CD4-positive, alpha-beta T cell (primary cell): ENCODE measurements around the gene ZNF337. TPM values are rescaled to one million over a fixed set of nuclear protein-coding genes. Genes with fewer than 3 reads are reported as not detected.

Experiments used
- ATAC-seq: fragments of 200-7000 bp; cut with Tn5 transposase; one replicate; pipeline ENCODE4 v1.10.0; 2022; ENCODE audit warnings: mild to moderate bottlenecking; ENCODE audit not compliant: poor library complexity
- CTCF ChIA-PET: fragments of 350-600 bp; sonication (Branson Sonifier 250); formaldehyde crosslinking; loops from one replicate; lab custom pipeline; 2021; ENCODE audit warnings: antibody characterized with exemption, inconsistent platforms; lab: Charles Lee
- POLR2A ChIA-PET: fragments of 350-600 bp; sonication (Branson Sonifier 250); formaldehyde crosslinking; loops from one replicate; lab custom pipeline; 2021; ENCODE audit warnings: antibody characterized with exemption, inconsistent platforms; lab: Charles Lee
- DNase-seq, 14 experiments: peaks; one replicate each; pipeline ENCODE4 v3.0.0-alpha.2; 2013 to 2020; ENCODE audit warnings: mixed read lengths in 2 of 14
- H3K27ac ChIP-seq, 2 donors: one replicate each; pipeline versions ENCODE4 v1.5.1 to v1.7.0; 2013; ENCODE audit warnings: low read length in 2 of 2, low read depth in 1 of 2, mild to moderate bottlenecking in 1 of 2
- H3K27me3 ChIP-seq, 2 experiments: 1 replicate in 1 of 2; 2 replicates in 1 of 2; pipeline versions ENCODE4 v1.6.1 to v1.7.0; 2013; ENCODE audit warnings: low read length in 2 of 2, control low read depth in 1 of 2, mild to moderate bottlenecking in 1 of 2, moderate library complexity in 1 of 2; ENCODE audit not compliant: insufficient read depth in 2 of 2, control insufficient read depth in 1 of 2
- H3K36me3 ChIP-seq: one replicate; pipeline ENCODE4 v1.6.1; 2013; ENCODE audit warnings: low read length, control low read depth; ENCODE audit not compliant: insufficient read depth
- H3K4me1 ChIP-seq: one replicate; pipeline ENCODE4 v1.6.1; 2013; ENCODE audit warnings: low read length, control low read depth; ENCODE audit not compliant: insufficient read depth
- H3K4me3 ChIP-seq: one replicate; pipeline ENCODE4 v1.5.1; 2013; ENCODE audit warnings: mild to moderate bottlenecking, low read length, moderate library complexity
- H3K9me3 ChIP-seq, 2 experiments: 1 replicate in 1 of 2; 2 replicates in 1 of 2; pipeline versions ENCODE4 v1.6.1 to v1.7.0; 2013; ENCODE audit warnings: low read length in 2 of 2, mild to moderate bottlenecking in 2 of 2, control low read depth in 1 of 2, moderate library complexity in 1 of 2; ENCODE audit not compliant: control insufficient read depth in 1 of 2, insufficient read depth in 1 of 2
- H3K27ac Mint-ChIP-seq: one replicate; pipeline ENCODE4 v1.8.0; 2020; ENCODE audit warnings: mixed read lengths
- H3K27me3 Mint-ChIP-seq: one replicate; pipeline ENCODE4 v1.8.0; 2021; ENCODE audit warnings: mixed read lengths
- H3K36me3 Mint-ChIP-seq: one replicate; pipeline ENCODE4 v1.8.0; 2021; ENCODE audit warnings: low read depth, mixed read lengths
- H3K4me1 Mint-ChIP-seq: one replicate; pipeline ENCODE4 v1.8.0; 2021; ENCODE audit warnings: low read depth, mixed read lengths
- H3K4me3 Mint-ChIP-seq: one replicate; pipeline ENCODE4 v1.8.0; 2020; ENCODE audit warnings: mild to moderate bottlenecking, mixed read lengths
- H3K9me3 Mint-ChIP-seq: one replicate; pipeline ENCODE4 v1.8.0; 2020; ENCODE audit warnings: mixed read lengths
- CTCF ChIP-seq: fragments of 200-600 bp; IDR thresholded peaks from one replicate; pipeline ENCODE4 v1.8.0; 2022; ENCODE audit warnings: antibody characterized with exemption, mild to moderate bottlenecking
- intact Hi-C, 2 experiments: fragments of 100-400 bp; cut with DNase I in 1 of 2; cut with micrococcal nuclease in 1 of 2; formaldehyde crosslinking; loops; one replicate each; pipeline versions ENCODE4 v1.15.1 to v1.9.0; 2023 to 2025; cut with DNase I, micrococcal nuclease
- total RNA-seq, 174 experiments: library from RNA in 2 of 174; stranded (reverse) in 2 of 174; gene quantifications; one replicate each; pipeline ENCODE4 v1.2.3 and lab custom pipeline; 2021 to 2026

The ZNF337 gene
- total RNA-seq, 2 experiments from 2014 or later, result 17.9 to 18.1 TPM

GRCh38 chr20:25726357-25726756, 29.7 kb upstream of the ZNF337 start:
- Mint-ChIP-seq H3K27ac (no peak overlapping the region), H3K9me3 (peaks cover 18% of the 10 kb centered on the region), H3K4me3 (no peak overlapping the region), H3K36me3 (peaks cover 64% of the 10 kb centered on the region), H3K27me3 (no peaks in the 10 kb centered on the region), H3K4me1 (peaks cover 7% of the 10 kb centered on the region)
- H3K27ac ChIP-seq, result no peak overlapping the region
- H3K4me1 ChIP-seq, result no peaks in the 10 kb centered on the region
- no peaks in the 10 kb centered on the region for H3K27me3 ChIP-seq
- ChIA-PET CTCF (no interaction called here), POLR2A (no interaction called here)
- H3K9me3 ChIP-seq, result peaks cover 0 to 28% of the 10 kb centered on the region in 2 experiments
- intact Hi-C loops, result no loop called here
- no peaks in the 10 kb centered on the region for H3K36me3 ChIP-seq
- no peak overlapping the region for H3K4me3 ChIP-seq
- DNase-seq (no peak), ATAC-seq (no peak)
- TF ChIP-seq CTCF, result no peak

DNA sequence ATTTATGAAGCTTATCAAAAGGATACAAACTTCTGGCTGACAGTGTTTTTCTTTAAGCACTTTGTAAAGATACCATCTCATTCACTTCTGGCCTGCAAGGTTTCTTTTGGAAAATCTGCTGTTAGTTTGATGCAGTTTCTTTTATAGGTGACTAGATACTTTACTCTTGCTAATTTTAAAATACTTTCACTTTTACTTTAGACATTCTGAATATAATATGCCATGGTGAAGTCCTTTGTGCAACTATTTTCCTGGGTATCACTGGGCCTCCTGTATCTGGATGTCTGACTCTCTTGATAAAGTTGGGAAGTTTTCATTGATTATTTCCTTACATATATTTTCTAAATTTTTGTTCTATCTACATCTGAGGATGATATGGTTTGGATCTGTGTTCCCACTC, 29.0 kb upstream of the ZNF337 start:
- no peaks in the 10 kb centered on the region for H3K4me1 ChIP-seq
- DNase-seq (peak in 1 of 14 experiments; percentile 21), ATAC-seq (no peak)
- H3K4me3 ChIP-seq, result no peak overlapping the region
- peaks cover under 1 to 28% of the 10 kb centered on the region in 2 experiments for H3K9me3 ChIP-seq
- Mint-ChIP-seq H3K9me3 (peaks cover 22% of the 10 kb centered on the region), H3K27me3 (no peaks in the 10 kb centered on the region), H3K4me1 (peaks cover 7% of the 10 kb centered on the region), H3K4me3 (no peak overlapping the region), H3K36me3 (peaks cover 72% of the 10 kb centered on the region), H3K27ac (no peak overlapping the region)
- intact Hi-C loops, result no loop called here
- no peak overlapping the region for H3K27ac ChIP-seq
- no peaks in the 10 kb centered on the region for H3K27me3 ChIP-seq
- ChIA-PET POLR2A (no interaction called here), CTCF (no interaction called here)
- no peak for TF ChIP-seq CTCF
- H3K36me3 ChIP-seq, result no peaks in the 10 kb centered on the region

GRCh38 chr20:25723975-25724374, 27.3 kb upstream of the ZNF337 start:
- H3K27ac ChIP-seq, result no peak overlapping the region
- Mint-ChIP-seq H3K27ac (no peak overlapping the region), H3K27me3 (no peaks in the 10 kb centered on the region), H3K9me3 (peaks cover 22% of the 10 kb centered on the region), H3K4me1 (peaks cover 17% of the 10 kb centered on the region), H3K36me3 (peaks cover 88% of the 10 kb centered on the region), H3K4me3 (no peak overlapping the region)
- ChIA-PET POLR2A (no interaction called here), CTCF (no interaction called here)
- H3K4me3 ChIP-seq, result no peak overlapping the region
- H3K9me3 ChIP-seq, result peaks cover 14 to 28% of the 10 kb centered on the region in 2 experiments
- intact Hi-C loops, result no loop called here
- no peaks in the 10 kb centered on the region for H3K27me3 ChIP-seq
- H3K4me1 ChIP-seq, result peaks cover 15% of the 10 kb centered on the region
- TF ChIP-seq CTCF, result no peak
- DNase-seq (no peak), ATAC-seq (no peak)
- no peaks in the 10 kb centered on the region for H3K36me3 ChIP-seq
